ENCODE data around the gene PRKCD.

DNA sequence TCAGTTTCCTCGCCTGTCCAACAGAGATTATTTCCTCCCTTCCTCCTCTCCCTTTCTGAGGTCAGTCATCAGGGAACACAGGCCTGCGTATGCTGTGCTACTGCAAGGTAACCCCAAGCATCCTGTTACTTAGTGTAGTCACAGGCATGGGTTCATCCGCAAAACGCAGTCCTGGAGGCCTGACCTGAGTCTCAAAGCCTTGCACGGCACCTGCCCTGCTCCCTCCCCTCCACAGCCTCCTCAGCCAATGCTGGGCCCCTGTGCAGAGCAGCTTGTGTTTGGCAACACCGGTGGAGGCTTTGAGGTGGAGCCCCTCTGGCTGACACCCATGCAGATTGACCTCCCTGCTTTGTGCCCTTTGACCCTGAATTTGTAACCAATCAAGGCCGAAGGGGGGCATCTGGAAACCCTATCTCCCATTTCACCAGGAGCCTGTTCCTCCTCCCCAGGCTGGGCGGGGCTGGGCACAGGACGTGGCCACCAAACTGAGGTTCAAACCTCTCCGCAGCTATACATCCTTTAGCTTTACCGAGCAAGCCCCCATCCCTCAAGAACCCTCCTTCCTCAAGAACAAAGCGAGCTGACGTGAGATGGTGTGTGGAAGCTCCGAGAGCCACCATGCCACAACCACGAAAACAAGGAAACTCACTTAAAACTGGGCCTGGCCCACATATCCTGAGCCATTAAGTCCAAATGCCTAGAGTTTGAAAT lies 73.3 kb downstream of the PRKCD start:
- TF ChIP-seq POLR2A (IDR thresholded peaks at IDR 0.05): no peak
- TF ChIP-seq, protein P1, sequence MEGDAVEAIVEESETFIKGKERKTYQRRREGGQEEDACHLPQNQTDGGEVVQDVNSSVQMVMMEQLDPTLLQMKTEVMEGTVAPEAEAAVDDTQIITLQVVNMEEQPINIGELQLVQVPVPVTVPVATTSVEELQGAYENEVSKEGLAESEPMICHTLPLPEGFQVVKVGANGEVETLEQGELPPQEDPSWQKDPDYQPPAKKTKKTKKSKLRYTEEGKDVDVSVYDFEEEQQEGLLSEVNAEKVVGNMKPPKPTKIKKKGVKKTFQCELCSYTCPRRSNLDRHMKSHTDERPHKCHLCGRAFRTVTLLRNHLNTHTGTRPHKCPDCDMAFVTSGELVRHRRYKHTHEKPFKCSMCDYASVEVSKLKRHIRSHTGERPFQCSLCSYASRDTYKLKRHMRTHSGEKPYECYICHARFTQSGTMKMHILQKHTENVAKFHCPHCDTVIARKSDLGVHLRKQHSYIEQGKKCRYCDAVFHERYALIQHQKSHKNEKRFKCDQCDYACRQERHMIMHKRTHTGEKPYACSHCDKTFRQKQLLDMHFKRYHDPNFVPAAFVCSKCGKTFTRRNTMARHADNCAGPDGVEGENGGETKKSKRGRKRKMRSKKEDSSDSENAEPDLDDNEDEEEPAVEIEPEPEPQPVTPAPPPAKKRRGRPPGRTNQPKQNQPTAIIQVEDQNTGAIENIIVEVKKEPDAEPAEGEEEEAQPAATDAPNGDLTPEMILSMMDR (IDR thresholded peaks at IDR 0.05): no peak

Measured in lower leg skin (tissue), 3 donors.